ENCODE measurements around the gene AMBRA1. TPM values are rescaled to one million over a fixed set of nuclear protein-coding genes. Genes with fewer than 3 reads are reported as not detected.
"Not testable (repeated sequence)": the region's sequence is repeated elsewhere in the genome, so short reads cannot be mapped to it uniquely, and the experiment has no call there.

The AMBRA1 gene
- total RNA-seq, 1 donor from 2014 or later: 22.3 TPM

- DNase-seq (ENCODE audit: low spot score): no peak
Observed at GRCh38 chr11:46372086-46372485, 221.7 kb downstream of the AMBRA1 start.

- not testable (repeated sequence) for DNase-seq (ENCODE audit: low spot score)
Observed at GRCh38 chr11:46371262-46371661, 222.6 kb downstream of the AMBRA1 start.

- no peak for DNase-seq (ENCODE audit: low spot score)
Observed at GRCh38 chr11:46370253-46370652, 223.6 kb downstream of the AMBRA1 start.

- no peak for DNase-seq (ENCODE audit: low spot score)
Observed at GRCh38 chr11:46369458-46370152, 224.2 kb downstream of the AMBRA1 start.

GRCh38 chr11:46367916-46368267 lies 225.9 kb downstream of the AMBRA1 start:
- DNase-seq (ENCODE audit: low spot score): no peak

GRCh38 chr11:46367244-46367915 lies 226.4 kb downstream of the AMBRA1 start:
- DNase-seq (ENCODE audit: low spot score): no peak

GRCh38 chr11:46366661-46367161 lies 227.1 kb downstream of the AMBRA1 start:
- no peak for DNase-seq (ENCODE audit: low spot score)

- no peak for DNase-seq (ENCODE audit: low spot score)
Observed at GRCh38 chr11:46366260-46366659, 227.6 kb downstream of the AMBRA1 start.

GRCh38 chr11:46364791-46365190 lies 229.0 kb downstream of the AMBRA1 start:
- no peak for DNase-seq (ENCODE audit: low spot score)

GRCh38 chr11:46364056-46364455 lies 229.8 kb downstream of the AMBRA1 start:
- DNase-seq (ENCODE audit: low spot score): no peak

- DNase-seq (ENCODE audit: low spot score): no peak
Observed at GRCh38 chr11:46363455-46364005, 230.3 kb downstream of the AMBRA1 start.

- no peak for DNase-seq (ENCODE audit: low spot score)
Observed at GRCh38 chr11:46363031-46363407, 230.8 kb downstream of the AMBRA1 start.

GRCh38 chr11:46362156-46363030 lies 231.4 kb downstream of the AMBRA1 start:
- no peak for DNase-seq (ENCODE audit: low spot score)

GRCh38 chr11:46361283-46362155 lies 232.3 kb downstream of the AMBRA1 start:
- DNase-seq (ENCODE audit: low spot score): no peak

GRCh38 chr11:46360878-46361277 lies 232.9 kb downstream of the AMBRA1 start:
- DNase-seq (ENCODE audit: low spot score): no peak

GRCh38 chr11:46359953-46360352 lies 233.9 kb downstream of the AMBRA1 start:
- DNase-seq (ENCODE audit: low spot score): no peak

GRCh38 chr11:46357483-46357936 lies 236.3 kb downstream of the AMBRA1 start:
- no peak for DNase-seq (ENCODE audit: low spot score)

GRCh38 chr11:46356924-46357482 lies 236.8 kb downstream of the AMBRA1 start:
- DNase-seq (ENCODE audit: low spot score): no peak

- no peak for DNase-seq (ENCODE audit: low spot score)
Observed at GRCh38 chr11:46353698-46354097, 240.1 kb downstream of the AMBRA1 start.
